ENCODE results near the gene OR2V2.
"Not testable (repeated sequence)": the region's sequence is repeated elsewhere in the genome, so short reads cannot be mapped to it uniquely, and the experiment has no call there.

Gene OR2V2

DNA sequence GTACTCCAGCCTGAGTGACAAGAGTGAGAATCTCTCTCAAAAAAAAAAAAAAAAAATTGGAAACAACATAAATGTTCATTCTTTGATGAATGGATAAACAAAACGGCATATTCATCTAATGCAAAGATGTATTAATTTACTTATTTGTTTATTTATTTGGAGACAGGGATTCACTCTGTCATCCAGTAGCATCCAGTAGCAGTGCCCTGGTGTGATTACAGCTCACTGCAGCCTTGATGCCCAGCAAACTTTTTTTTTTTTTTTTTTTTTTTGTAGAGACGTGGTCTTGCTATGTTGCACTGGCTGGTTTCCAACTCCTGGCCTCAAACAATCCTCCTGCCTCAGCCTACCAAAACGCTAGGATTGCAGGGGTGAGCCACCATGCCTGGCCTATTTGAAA lies 24.4 kb downstream of the OR2V2 start:
- peaks cover 62% of the 10 kb centered on the region for H3K27me3 ChIP-seq (ENCODE audit: insufficient read depth, low read length)
- no peak overlapping the region for H3K9ac ChIP-seq (ENCODE audit: low read depth, low read length)
- H3K4me1 ChIP-seq (ENCODE audit: insufficient read depth, low read length): no peaks in the 10 kb centered on the region; the same call in 1 of the 2 replicates
- no peaks in the 10 kb centered on the region for H3K9me3 ChIP-seq (ENCODE audit: insufficient read depth, low read depth, low read length)
- WGBS: 33% methylated on average over 1 of the region's 3 CpGs
- H3K27ac ChIP-seq (ENCODE audit: low read depth, low read length): no peak overlapping the region
- no peaks in the 10 kb centered on the region for H3K36me3 ChIP-seq (ENCODE audit: insufficient read depth, low read length)
- H3K4me3 ChIP-seq (ENCODE audit: low read length): no peak overlapping the region

DNA sequence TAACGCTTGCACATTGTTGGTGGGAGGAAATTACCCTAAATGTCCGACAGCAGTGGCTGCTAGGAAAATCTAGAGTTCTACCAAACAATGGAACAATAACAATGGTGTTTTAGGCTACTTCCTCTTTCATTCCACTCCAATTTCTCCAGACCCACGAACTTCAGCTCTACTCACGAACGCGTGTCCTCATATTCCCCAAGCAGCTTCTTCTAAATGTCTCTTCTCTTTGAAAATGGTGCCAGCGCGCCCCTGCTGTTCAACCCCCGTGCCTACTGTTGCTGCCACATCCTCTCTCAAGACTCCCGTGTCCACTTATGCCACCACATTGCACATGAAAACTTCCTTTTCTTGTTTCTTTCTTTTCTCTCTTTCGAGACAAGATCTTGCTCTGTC lies 25.6 kb downstream of the OR2V2 start:
- Histone ChIP-seq H3K36me3 (ENCODE audit: insufficient read depth, low read length) (no peaks in the 10 kb centered on the region), H3K9ac (ENCODE audit: low read depth, low read length) (peak overlapping the region; percentile 48; the same call in 1 of the 2 replicates), H3K9me3 (ENCODE audit: insufficient read depth, low read depth, low read length) (no peaks in the 10 kb centered on the region), H3K4me3 (ENCODE audit: low read length) (peak overlapping the region; percentile 72), H3K27me3 (ENCODE audit: insufficient read depth, low read length) (peaks cover 52% of the 10 kb centered on the region), H3K27ac (ENCODE audit: low read depth, low read length) (no peak overlapping the region), H3K4me1 (ENCODE audit: insufficient read depth, low read length) (no peaks in the 10 kb centered on the region; the same call in 1 of the 2 replicates)
- WGBS: 30% methylated on average over 11 of the region's 11 CpGs

DNA sequence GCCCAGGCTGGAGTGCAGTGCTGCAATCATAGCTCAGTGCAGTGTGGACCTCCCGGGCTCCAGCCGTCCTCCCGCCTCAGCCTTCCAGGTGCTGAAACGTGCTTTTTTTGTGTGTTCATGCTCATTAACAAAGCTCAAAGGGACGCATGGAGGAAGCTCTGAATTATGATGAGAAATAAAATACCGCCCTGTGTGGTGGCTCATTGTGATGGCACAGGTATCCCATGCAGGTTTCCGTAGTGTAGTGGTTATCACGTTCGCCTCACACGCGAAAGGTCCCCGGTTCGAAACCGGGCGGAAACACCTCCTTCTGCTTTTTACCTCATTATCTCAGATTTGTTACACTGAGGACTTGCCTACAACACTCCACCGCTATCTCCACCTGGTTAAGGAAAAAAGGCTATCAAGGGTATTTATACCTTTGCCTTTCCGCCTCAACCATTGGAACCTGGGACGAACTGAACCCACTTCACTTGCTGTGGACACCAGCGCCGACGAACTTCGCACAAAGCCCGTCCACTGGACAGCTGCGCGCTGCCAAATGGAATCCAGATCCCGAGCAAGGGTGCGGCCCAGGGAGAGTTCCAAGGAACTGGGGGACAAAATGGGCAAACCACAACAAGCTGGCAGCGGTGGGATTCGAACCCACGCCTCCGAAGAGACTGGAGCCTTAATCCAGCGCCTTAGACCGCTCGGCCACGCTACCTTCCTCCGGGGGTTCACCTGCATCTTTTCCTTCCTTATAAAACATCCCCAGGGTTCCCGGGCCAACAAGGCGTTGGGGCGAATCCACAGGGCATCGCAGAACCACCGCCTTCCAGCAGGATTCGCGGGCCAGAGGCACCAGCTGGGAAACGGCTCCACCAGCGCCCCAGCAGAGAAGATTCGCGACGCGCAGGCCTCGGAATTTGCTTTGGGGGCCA lies 26.3 kb downstream of the OR2V2 start:
- no peaks in the 10 kb centered on the region for H3K36me3 ChIP-seq (ENCODE audit: insufficient read depth, low read length)
- H3K4me1 ChIP-seq (ENCODE audit: insufficient read depth, low read length): no peaks in the 10 kb centered on the region; the same call in 1 of the 2 replicates
- no peaks in the 10 kb centered on the region for H3K9me3 ChIP-seq (ENCODE audit: insufficient read depth, low read depth, low read length)
- peaks cover 45% of the 10 kb centered on the region for H3K27me3 ChIP-seq (ENCODE audit: insufficient read depth, low read length)
- no peak overlapping the region; the same call in 1 of the 2 replicates for H3K27ac ChIP-seq (ENCODE audit: low read depth, low read length)
- H3K4me3 ChIP-seq (ENCODE audit: low read length): peak overlapping the region; percentile 72
- peak overlapping the region; percentile 48; the same call in 1 of the 2 replicates for H3K9ac ChIP-seq (ENCODE audit: low read depth, low read length)
- 1% methylated on average over 50 of the region's 50 CpGs for WGBS

DNA sequence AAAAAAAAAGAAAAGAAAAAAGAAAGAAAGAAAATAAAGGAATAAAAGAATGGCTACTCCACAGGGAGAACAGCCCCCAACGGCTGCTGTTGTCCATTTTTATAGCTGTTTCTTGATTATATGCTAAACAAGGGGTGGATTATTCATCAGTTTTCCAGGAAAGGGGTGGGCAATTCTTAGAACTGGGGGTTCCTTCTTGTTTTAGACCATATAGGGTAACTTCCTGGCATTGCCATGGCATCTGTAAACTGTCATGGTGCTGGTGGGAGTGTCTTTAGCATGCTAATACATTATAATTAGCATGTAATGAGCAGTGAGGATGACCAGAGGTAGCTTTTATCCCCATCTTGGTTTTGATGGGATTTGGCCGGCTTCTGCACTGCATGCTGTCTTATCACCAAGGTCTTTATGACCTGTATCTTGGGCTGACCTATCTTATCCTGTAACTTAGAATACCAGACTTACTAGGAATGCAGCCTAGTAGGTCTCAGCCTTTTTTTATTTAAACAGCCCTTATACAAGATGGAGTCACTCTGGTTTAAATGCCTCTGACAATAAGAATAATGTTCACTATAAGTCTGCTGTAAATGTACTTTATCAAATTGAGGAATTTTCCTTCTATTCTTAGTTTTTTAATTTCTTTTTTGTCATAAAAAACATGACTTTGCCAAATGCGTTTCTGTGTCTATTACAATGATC lies 29.0 kb downstream of the OR2V2 start:
- Histone ChIP-seq H3K9ac (ENCODE audit: low read depth, low read length) (no peak overlapping the region), H3K9me3 (ENCODE audit: insufficient read depth, low read depth, low read length) (no peaks in the 10 kb centered on the region), H3K36me3 (ENCODE audit: insufficient read depth, low read length) (no peaks in the 10 kb centered on the region), H3K27me3 (ENCODE audit: insufficient read depth, low read length) (peaks cover 20% of the 10 kb centered on the region), H3K27ac (ENCODE audit: low read depth, low read length) (no peak overlapping the region), H3K4me1 (ENCODE audit: insufficient read depth, low read length) (no peaks in the 10 kb centered on the region), H3K4me3 (ENCODE audit: low read length) (no peak overlapping the region)
- WGBS: 79% methylated on average over 3 of the region's 3 CpGs

DNA sequence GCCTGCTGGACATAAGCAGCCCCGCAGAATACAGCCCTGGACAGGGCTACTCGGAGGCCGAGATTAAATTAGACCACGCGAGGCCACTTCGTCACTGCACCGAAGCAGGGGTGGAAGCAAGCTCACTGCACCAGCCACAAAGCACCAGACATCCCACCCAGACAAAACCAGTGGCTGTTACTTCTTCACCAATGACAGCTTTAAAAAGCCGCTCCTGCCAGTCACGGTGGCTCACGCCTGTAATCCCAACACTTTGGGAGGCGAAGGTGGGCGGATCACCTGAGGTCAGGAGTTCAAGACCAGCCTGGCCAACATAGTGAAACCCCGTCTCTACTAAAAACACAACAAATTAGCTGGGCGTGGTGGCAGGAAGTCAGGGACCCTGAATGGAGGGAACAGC lies 30.2 kb downstream of the OR2V2 start:
- H3K9me3 ChIP-seq (ENCODE audit: insufficient read depth, low read depth, low read length); H3K27me3 ChIP-seq (ENCODE audit: insufficient read depth, low read length); H3K36me3 ChIP-seq (ENCODE audit: insufficient read depth, low read length); H3K27ac ChIP-seq (ENCODE audit: low read depth, low read length); H3K4me3 ChIP-seq (ENCODE audit: low read length); H3K4me1 ChIP-seq (ENCODE audit: insufficient read depth, low read length); H3K9ac ChIP-seq (ENCODE audit: low read depth, low read length): not testable (repeated sequence)
- WGBS: 75% methylated on average over 14 of the region's 14 CpGs

DNA sequence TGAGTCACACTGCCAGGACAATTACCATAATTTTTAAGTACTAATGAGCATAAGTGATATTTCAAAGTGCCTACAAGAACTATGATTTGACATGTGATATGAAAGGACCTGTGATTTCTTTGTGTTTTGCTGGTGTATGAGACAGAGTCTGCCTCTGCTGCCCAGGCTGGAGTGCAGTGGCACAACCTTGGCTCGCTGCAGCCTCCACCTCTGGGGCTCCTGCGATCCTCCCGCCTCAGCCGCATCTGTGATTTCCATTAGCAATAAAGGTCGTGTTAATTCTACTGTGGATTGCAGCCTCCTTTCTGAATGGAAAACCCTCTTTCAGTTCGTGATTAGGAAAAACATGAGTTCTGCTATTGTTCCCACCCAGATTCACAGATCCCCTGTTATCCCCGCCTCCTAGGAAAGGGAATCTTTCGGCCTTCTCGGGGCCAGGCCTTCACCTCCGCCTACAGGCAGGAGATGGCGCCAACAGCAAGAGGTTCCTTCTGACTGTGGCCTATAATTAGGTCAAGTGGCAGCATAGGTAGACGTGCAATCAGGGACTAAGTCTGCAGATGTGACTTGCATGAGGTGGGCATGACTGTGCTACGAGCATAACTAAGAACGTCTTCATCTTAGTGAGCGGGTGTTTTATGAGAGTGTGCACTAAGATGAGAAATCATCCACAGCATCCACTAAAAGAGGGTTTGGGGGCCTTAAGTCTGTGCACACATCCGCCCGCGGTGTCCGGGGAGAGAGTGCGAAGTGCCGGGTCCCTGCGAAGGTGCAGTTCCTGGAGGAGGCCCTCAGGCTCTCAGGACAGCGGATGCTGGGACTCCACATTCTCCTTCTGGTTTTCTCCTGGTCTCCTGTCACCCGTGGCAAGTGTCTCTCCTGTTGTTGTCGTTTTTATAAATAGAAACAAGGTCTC lies 34.5 kb downstream of the OR2V2 start:
- Histone ChIP-seq H3K27me3 (ENCODE audit: insufficient read depth, low read length) (no peaks in the 10 kb centered on the region), H3K36me3 (ENCODE audit: insufficient read depth, low read length) (no peaks in the 10 kb centered on the region), H3K9ac (ENCODE audit: low read depth, low read length) (no peak overlapping the region), H3K9me3 (ENCODE audit: insufficient read depth, low read depth, low read length) (no peaks in the 10 kb centered on the region), H3K4me3 (ENCODE audit: low read length) (peak overlapping the region; percentile 15; the same call in 1 of the 2 replicates), H3K4me1 (ENCODE audit: insufficient read depth, low read length) (no peaks in the 10 kb centered on the region), H3K27ac (ENCODE audit: low read depth, low read length) (no peak overlapping the region)
- WGBS: 65% methylated on average over 25 of the region's 25 CpGs

DNA sequence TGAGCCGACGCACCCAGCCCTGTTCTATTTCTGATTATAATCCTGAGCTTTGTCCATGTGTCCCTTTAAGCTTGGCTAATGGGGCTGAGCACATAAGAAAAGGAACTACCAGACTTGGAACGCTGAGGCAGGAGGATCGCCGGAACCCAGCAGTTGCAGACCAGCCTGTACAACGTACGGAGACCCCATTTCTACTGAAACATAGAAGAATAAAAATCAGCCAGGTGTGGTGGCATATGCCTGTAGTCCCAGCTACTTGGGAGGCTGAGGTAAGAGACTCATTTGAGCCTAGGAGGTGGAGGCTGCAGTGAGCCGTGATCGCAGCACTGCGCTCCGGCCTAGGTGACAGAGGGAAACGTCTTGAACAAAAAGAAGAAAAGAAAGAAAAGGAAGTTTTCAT lies 35.3 kb downstream of the OR2V2 start:
- Histone ChIP-seq H3K9me3 (ENCODE audit: insufficient read depth, low read depth, low read length) (no peaks in the 10 kb centered on the region), H3K4me1 (ENCODE audit: insufficient read depth, low read length) (no peaks in the 10 kb centered on the region), H3K36me3 (ENCODE audit: insufficient read depth, low read length) (no peaks in the 10 kb centered on the region), H3K27ac (ENCODE audit: low read depth, low read length) (no peak overlapping the region), H3K4me3 (ENCODE audit: low read length) (no peak overlapping the region), H3K27me3 (ENCODE audit: insufficient read depth, low read length) (no peaks in the 10 kb centered on the region), H3K9ac (ENCODE audit: low read depth, low read length) (no peak overlapping the region)
- WGBS: 95% methylated on average over 12 of the region's 12 CpGs

DNA sequence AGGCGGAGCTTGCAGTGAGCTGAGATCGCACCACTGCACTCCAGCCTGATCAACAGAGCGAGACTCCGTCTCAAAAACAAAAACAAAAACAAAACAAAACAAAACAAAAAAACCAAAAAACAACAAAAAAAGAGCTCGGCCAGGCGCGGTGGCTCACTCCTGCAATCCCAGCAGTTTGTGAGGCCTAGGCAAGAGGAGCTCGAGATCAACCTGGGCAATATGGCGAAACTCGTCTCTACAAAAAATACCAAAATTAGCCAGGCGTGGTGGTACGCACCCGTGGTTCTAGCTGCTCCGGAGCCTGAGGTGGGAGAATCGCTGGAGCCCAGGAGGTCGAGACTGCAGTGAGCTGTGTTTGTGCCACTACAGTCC lies 37.4 kb downstream of the OR2V2 start:
- Histone ChIP-seq H3K27me3 (ENCODE audit: insufficient read depth, low read length) (peaks cover 10% of the 10 kb centered on the region), H3K9ac (ENCODE audit: low read depth, low read length) (no peak overlapping the region), H3K36me3 (ENCODE audit: insufficient read depth, low read length) (no peaks in the 10 kb centered on the region), H3K4me1 (ENCODE audit: insufficient read depth, low read length) (no peaks in the 10 kb centered on the region), H3K4me3 (ENCODE audit: low read length) (peak overlapping the region; percentile 27), H3K27ac (ENCODE audit: low read depth, low read length) (no peak overlapping the region), H3K9me3 (ENCODE audit: insufficient read depth, low read depth, low read length) (no peaks in the 10 kb centered on the region)
- WGBS: 59% methylated on average over 16 of the region's 16 CpGs

DNA sequence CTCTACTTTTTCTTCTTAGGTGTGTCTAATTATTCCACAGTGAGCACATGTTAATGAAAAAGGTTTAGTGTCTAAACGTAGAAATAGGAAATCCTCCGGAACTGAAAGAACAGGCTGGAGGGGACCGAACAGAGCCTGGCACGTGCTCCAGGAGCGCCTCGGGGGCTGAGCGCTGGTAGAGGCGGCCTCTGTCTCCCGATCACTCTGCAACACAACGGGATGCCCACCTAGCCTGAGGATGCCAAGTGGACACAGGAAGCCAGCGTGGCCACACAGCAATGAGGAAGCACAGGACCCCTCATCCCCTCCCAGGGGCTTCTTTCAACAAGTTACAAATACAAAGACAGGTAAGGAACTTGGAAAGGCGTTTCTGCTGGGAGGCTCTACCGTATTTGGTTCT lies 38.2 kb downstream of the OR2V2 start:
- no peak overlapping the region for H3K4me3 ChIP-seq (ENCODE audit: low read length)
- no peak overlapping the region for H3K27ac ChIP-seq (ENCODE audit: low read depth, low read length)
- 95% methylated on average over 13 of the region's 13 CpGs for WGBS
- peaks cover 18% of the 10 kb centered on the region for H3K27me3 ChIP-seq (ENCODE audit: insufficient read depth, low read length)
- H3K9me3 ChIP-seq (ENCODE audit: insufficient read depth, low read depth, low read length): no peaks in the 10 kb centered on the region
- H3K36me3 ChIP-seq (ENCODE audit: insufficient read depth, low read length): no peaks in the 10 kb centered on the region
- no peak overlapping the region for H3K9ac ChIP-seq (ENCODE audit: low read depth, low read length)
- no peaks in the 10 kb centered on the region for H3K4me1 ChIP-seq (ENCODE audit: insufficient read depth, low read length)

DNA sequence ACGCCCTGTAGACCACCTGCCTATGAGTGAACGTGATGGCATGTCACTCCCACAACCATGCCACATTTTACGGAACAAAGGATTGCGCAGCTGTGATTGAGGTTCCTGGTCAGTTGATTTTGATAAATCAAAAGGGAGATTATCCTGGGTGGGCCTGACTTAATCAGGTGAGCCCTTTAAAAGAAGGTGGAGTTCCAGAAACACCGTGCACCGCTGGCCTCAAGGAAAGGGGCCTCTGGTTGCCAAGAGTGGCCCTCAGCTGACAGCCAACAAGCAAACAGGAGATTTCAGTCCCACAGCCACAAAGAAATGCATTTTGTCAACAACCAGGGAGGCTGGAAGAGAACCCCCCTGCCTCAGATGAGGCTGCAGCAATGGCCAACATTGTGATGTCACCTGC lies 38.6 kb downstream of the OR2V2 start:
- no peak overlapping the region for H3K9ac ChIP-seq (ENCODE audit: low read depth, low read length)
- no peak overlapping the region for H3K4me3 ChIP-seq (ENCODE audit: low read length)
- WGBS: 94% methylated on average over 6 of the region's 6 CpGs
- peaks cover 22% of the 10 kb centered on the region for H3K27me3 ChIP-seq (ENCODE audit: insufficient read depth, low read length)
- no peaks in the 10 kb centered on the region for H3K4me1 ChIP-seq (ENCODE audit: insufficient read depth, low read length)
- no peak overlapping the region for H3K27ac ChIP-seq (ENCODE audit: low read depth, low read length)
- no peaks in the 10 kb centered on the region for H3K36me3 ChIP-seq (ENCODE audit: insufficient read depth, low read length)
- H3K9me3 ChIP-seq (ENCODE audit: insufficient read depth, low read depth, low read length): no peaks in the 10 kb centered on the region

All from HUES64 (cell line).